GM12874 (cell line): Measurements from ENCODE around the gene FOXI1.

Source experiments
- CTCF ChIP-seq: IDR thresholded peaks from 2 replicates; pipeline ENCODE4 v1.5.1; 2011; ENCODE audit warnings: low read depth, mild to moderate bottlenecking, control low read depth, low read length, moderate library complexity; ENCODE audit not compliant: insufficient read depth

FOXI1 gene

GRCh38 chr5:170132269-170132975 is 26.7 kb downstream of the FOXI1 start:
- no peak for TF ChIP-seq CTCF

GRCh38 chr5:170132976-170133448 is 27.3 kb downstream of the FOXI1 start:
- no peak for TF ChIP-seq CTCF

- TF ChIP-seq CTCF, result no peak
Measured at GRCh38 chr5:170135796-170136490, 30.2 kb downstream of the FOXI1 start.

GRCh38 chr5:170136506-170136905 is 30.8 kb downstream of the FOXI1 start:
- TF ChIP-seq CTCF, result no peak

- no peak for TF ChIP-seq CTCF
Measured at GRCh38 chr5:170137694-170138214, 32.1 kb downstream of the FOXI1 start.

GRCh38 chr5:170138273-170138672 is 32.6 kb downstream of the FOXI1 start:
- TF ChIP-seq CTCF, result no peak

GRCh38 chr5:170139786-170140335 is 34.2 kb downstream of the FOXI1 start:
- no peak for TF ChIP-seq CTCF
